ENCODE measurements around the gene NEU4. TPM values are rescaled to one million over a fixed set of nuclear protein-coding genes. Genes with fewer than 3 reads are reported as not detected.

Gene NEU4
- total and polyA plus RNA-seq, 2 of the 4 experiments (the other 2 are of a cell fraction) = not detected

DNA sequence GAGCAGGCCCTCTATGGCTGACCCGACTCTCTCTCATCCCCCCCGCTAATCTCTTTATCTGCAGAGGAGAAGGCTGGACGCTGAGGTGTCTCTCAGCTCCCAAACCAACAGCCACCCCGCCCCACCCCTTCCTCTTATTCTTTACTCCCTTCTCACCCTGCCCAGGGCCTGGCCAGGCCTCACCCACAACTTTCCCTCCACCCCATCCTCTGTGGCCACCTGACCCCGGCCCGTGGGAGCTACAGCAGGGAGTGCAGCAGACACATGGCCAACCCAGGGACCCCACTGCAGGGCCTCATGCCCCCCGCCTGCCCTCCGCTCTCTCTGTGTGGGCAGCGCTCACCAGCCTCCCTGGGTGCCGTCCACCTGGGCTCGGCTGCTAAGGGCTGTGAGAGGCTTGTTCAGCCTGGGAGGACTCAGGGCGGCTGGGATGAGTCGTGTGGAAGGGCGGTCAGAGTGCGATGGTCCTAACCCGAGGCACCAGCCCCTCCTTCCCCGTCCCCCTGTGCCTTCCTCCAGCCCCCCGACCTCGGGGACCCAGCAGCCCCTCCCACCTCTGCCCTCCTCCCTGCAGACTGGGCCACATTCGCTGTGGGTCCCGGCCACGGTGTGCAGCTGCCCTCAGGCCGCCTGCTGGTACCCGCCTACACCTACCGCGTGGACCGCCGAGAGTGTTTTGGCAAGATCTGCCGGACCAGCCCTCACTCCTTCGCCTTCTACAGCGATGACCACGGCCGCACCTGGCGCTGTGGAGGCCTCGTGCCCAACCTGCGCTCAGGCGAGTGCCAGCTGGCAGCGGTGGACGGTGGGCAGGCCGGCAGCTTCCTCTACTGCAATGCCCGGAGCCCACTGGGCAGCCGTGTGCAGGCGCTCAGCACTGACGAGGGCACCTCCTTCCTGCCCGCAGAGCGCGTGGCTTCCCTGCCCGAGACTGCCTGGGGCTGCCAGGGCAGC lies 6.8 kb downstream of the NEU4 start:
- Histone ChIP-seq H3K4me1 (ENCODE audit: control insufficient read depth, insufficient read depth, low read length) (no peaks in the 10 kb centered on the region), H3K56ac (ENCODE audit: extremely low read depth, insufficient read depth, low read length) (no peak overlapping the region), H3K27me3 (ENCODE audit: control insufficient read depth, insufficient read depth, low read length) (peaks cover 10% of the 10 kb centered on the region; the same call in 1 of the 2 replicates), H3K27ac (ENCODE audit: insufficient read depth, low read length) (no peak overlapping the region), H3K9me3 (ENCODE audit: control insufficient read depth, insufficient read depth, low read length) (no peaks in the 10 kb centered on the region), H3K23ac (ENCODE audit: low read depth, low read length) (no peak overlapping the region), H3K14ac (replicated peaks; ENCODE audit: low read depth, low read length) (no peak overlapping the region), H2AK5ac (ENCODE audit: low read depth, low read length) (no peak overlapping the region), H4K5ac (ENCODE audit: low read depth, low read length) (no peak overlapping the region), H2AFZ (replicated peaks; ENCODE audit: low read length, poor library complexity) (no peak overlapping the region), H3K9ac (ENCODE audit: low read depth, low read length) (no peak overlapping the region), H3K18ac (ENCODE audit: low read depth, low read length) (no peak overlapping the region), H2BK120ac (ENCODE audit: low read depth, low read length) (no peak overlapping the region), H2BK20ac (ENCODE audit: low read depth, low read length) (no peak overlapping the region), H3K79me1 (ENCODE audit: low read depth in 1 of 2, low read length in 2 of 2) (no peaks in the 10 kb centered on the region), H4K20me1 (ENCODE audit: insufficient read depth, low read length) (no peaks in the 10 kb centered on the region; the same call in 1 of the 2 replicates), H3K4me2 (ENCODE audit: low read depth, low read length) (no peak overlapping the region), H4K8ac (ENCODE audit: low read depth in 2 of 2, low read length in 2 of 2) (no peak overlapping the region), H3K4me3 (ENCODE audit: insufficient read depth, low read depth, low read length) (no peak overlapping the region), H4K91ac (ENCODE audit: insufficient read depth, low read depth, low read length) (no peak overlapping the region), H2BK5ac (ENCODE audit: low read depth, low read length, poor library complexity, severe bottlenecking) (no peak overlapping the region), H2BK15ac (ENCODE audit: low read depth, low read length) (no peak overlapping the region), H3K9me1 (ENCODE audit: insufficient read depth, low read length) (no peaks in the 10 kb centered on the region), H2AK9ac (replicated peaks; ENCODE audit: low read depth, low read length, poor library complexity) (no peak overlapping the region), H3K4ac (ENCODE audit: low read depth, low read length) (no peak overlapping the region), H3K36me3 (ENCODE audit: control insufficient read depth, insufficient read depth, low read length) (no peaks in the 10 kb centered on the region)
- intact Hi-C loops (cut with micrococcal nuclease) (no loop called here), in situ Hi-C loops (cut with MboI; ENCODE audit: low sequenced_read_pairs) (no loop called here), dilution Hi-C loops (cut with HindIII; ENCODE audit: low sequenced_read_pairs, unreplicated experiment) (no loop called here)
- no peak for TF ChIP-seq CEBPB (IDR thresholded peaks at IDR 0.05; ENCODE audit: low read depth, low read length)
- TF ChIP-seq, protein P1, sequence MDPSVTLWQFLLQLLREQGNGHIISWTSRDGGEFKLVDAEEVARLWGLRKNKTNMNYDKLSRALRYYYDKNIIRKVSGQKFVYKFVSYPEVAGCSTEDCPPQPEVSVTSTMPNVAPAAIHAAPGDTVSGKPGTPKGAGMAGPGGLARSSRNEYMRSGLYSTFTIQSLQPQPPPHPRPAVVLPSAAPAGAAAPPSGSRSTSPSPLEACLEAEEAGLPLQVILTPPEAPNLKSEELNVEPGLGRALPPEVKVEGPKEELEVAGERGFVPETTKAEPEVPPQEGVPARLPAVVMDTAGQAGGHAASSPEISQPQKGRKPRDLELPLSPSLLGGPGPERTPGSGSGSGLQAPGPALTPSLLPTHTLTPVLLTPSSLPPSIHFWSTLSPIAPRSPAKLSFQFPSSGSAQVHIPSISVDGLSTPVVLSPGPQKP (IDR thresholded peaks at IDR 0.05; ENCODE audit: borderline replicate concordance, low read depth, low read length) = no peak
- TF ChIP-seq SMC3 (IDR thresholded peaks at IDR 0.05; ENCODE audit: low read depth, low read length) = no peak
- TF ChIP-seq RAD21 (IDR thresholded peaks at IDR 0.05; ENCODE audit: low read length) = no peak
- ATAC-seq (ENCODE audit: low read depth) (no peak), DNase-seq (no peak)
- no TSS peak for BruUV-seq (replicated peaks)
- ChIA-PET CTCF (no interaction called here), POLR2A (ENCODE audit: unreplicated experiment) (no interaction called here)
- WGBS, 2 experiments (ENCODE audit: extremely low coverage in 2 of 2, insufficient read length in 1 of 2) = 81% methylated on average over 25 of the region's 48 CpGs; no CpG with 5 or more reads in 1 of the 2 experiments
